Esophagus (tissue), 2 donors: Measurements from ENCODE around the gene TMEM259. TPM values are rescaled to one million over a fixed set of nuclear protein-coding genes. Genes with fewer than 3 reads are reported as not detected.

Experiments
- H3K27ac ChIP-seq, 2 donors: one replicate each; pipeline ENCODE4 v1.5.1; 2013; ENCODE audit warnings: low read depth in 2 of 2, mild to moderate bottlenecking in 2 of 2, inconsistent platforms in 1 of 2, low read length in 1 of 2, moderate library complexity in 1 of 2
- H3K27me3 ChIP-seq, 2 donors: one replicate each; pipeline ENCODE4 v1.6.1; 2013; ENCODE audit warnings: low read length in 2 of 2, control low read depth in 1 of 2, mild to moderate bottlenecking in 1 of 2; ENCODE audit not compliant: insufficient read depth in 2 of 2, control insufficient read depth in 1 of 2
- H3K36me3 ChIP-seq, 2 donors: one replicate each; pipeline ENCODE4 v1.6.1; 2013; ENCODE audit warnings: low read length in 1 of 2; ENCODE audit not compliant: control insufficient read depth in 2 of 2, insufficient read depth in 2 of 2
- H3K4me1 ChIP-seq, 2 donors: one replicate each; pipeline ENCODE4 v1.6.1; 2013; ENCODE audit warnings: low read length in 1 of 2; ENCODE audit not compliant: control insufficient read depth in 2 of 2, insufficient read depth in 2 of 2
- H3K4me3 ChIP-seq, 2 donors: one replicate each; pipeline ENCODE4 v1.5.1; 2013; ENCODE audit warnings: low read length in 2 of 2, mild to moderate bottlenecking in 2 of 2, low read depth in 1 of 2, moderate library complexity in 1 of 2
- H3K9me3 ChIP-seq, 2 donors: one replicate each; pipeline ENCODE4 v1.6.1; 2013; ENCODE audit warnings: mild to moderate bottlenecking in 2 of 2, low read depth in 1 of 2, low read length in 1 of 2, moderate library complexity in 1 of 2; ENCODE audit not compliant: control insufficient read depth in 2 of 2, insufficient read depth in 1 of 2
- WGBS, 2 donors: extraction: QIAGEN DNeasy Blood & Tissue Kit; methylation state at CpG; one replicate each; pipeline ENCODE4 v1.1.7; 2013; 5-methylcytosine and 5-hydroxymethylcytosine counted together
- polyA plus RNA-seq, 2 donors: library from polyadenylated mRNA; stranded (reverse); fragments of 200-250 nt; gene quantifications; one replicate each; pipeline ENCODE4 v1.2.3, GENCODE V29; 2013
- donor health status: healthy with polysubstance abuse.
- donor health status: Bipolar disorder and iron deficiency.

The TMEM259 gene
- polyA plus RNA-seq, 2 donors = 142 to 238 TPM

DNA sequence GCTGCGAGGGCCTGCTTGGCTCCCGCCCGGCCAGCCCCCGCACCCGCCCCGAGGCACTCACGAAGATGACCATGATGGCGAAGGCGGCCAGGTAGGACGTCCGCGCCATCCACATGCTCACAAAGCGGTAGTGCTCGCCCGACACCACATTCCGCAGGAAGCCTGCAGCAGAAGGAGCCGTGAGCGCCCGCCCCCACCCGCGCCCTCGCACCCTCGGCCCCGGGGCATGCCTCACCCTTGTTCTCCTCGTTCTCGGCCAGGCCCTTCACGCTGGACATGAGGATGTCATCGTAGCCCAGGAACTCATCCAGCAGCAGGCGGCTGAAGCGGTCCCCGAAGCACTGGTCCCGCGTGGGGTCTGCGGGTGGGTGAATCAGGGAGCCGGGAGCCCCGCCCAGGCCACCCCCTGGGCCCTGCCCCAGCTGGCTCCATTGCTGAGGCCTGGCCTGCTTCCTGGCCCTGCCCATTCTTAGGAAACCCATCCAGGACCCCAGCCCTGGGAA is 9.0 kb downstream of the TMEM259 start:
- peaks cover 4 to 57% of the 10 kb centered on the region in 2 donors for H3K36me3 ChIP-seq
- no peaks in the 10 kb centered on the region for H3K9me3 ChIP-seq
- no peaks in the 10 kb centered on the region for H3K27me3 ChIP-seq
- whole genome bisulfite sequencing, 2 donors = 90 to 91% methylated on average over 28 to 36 of the region's 36 CpGs
- no peak overlapping the region for H3K27ac ChIP-seq
- peaks cover 15 to 17% of the 10 kb centered on the region in 2 donors for H3K4me1 ChIP-seq
- H3K4me3 ChIP-seq = no peak overlapping the region

DNA sequence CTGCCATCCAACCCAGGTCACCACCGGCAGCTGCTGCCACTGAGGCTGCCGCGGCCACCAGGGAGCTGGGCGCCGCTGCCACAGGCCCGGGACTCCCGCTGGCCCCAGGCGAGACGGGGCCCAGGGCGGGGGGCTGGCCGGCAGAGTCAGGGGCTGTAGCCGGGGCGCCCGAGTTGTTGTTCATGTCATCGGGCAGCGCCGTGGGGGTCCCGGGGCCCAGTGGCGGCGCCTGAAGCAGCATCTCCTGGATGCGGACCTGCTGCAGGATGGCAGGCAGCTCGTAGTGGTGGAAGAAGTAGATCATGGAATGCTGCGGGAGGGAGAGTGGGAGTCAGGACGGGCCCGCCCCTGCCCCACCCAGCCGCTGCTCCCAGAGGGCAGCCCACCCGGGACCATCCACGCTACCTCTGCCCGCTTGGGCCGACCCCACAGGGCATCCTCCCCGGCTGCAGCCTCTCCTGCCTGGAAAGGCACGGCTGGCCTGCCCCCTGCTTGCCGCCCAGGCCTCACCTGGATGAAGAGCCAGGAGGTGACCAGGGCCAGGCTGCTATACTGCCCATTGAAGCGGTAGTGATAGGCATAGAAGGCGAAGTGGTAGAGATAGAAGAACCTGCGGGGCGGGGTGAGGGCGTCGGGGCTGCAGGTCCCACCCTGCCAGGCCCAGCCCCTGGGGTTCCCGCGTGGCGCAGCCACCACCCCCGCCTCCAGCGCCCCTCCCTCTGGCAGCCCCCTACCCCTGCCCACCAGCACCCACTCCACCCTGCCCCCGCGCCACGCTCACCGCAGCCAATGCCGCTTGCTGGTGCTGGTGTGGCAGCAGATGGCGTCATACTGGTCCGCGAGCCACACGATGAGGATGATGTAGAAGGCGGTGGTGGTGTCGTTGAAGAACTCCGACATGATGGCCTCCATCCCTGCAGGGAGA is 10.1 kb downstream of the TMEM259 start:
- H3K27ac ChIP-seq = no peak overlapping the region
- WGBS, 2 donors = 91 to 94% methylated on average over 50 to 56 of the region's 56 CpGs

GRCh38 chr19:1009981-1010538 is 10.9 kb downstream of the TMEM259 start:
- Histone ChIP-seq H3K27ac (no peak overlapping the region), H3K36me3 (peaks cover 4 to 53% of the 10 kb centered on the region in 2 donors), H3K4me3 (no peak overlapping the region), H3K9me3 (no peaks in the 10 kb centered on the region), H3K27me3 (no peaks in the 10 kb centered on the region), H3K4me1 (peaks cover 2% of the 10 kb centered on the region in 2 donors)
- 84 to 85% methylated on average over 24 to 29 of the region's 29 CpGs for WGBS, 2 donors

More for the DNA sequence above, 10.1 kb downstream of the TMEM259 start:
- no peaks in the 10 kb centered on the region for H3K27me3 ChIP-seq
- peaks cover 8 to 9% of the 10 kb centered on the region in 2 donors for H3K4me1 ChIP-seq
- H3K9me3 ChIP-seq = no peaks in the 10 kb centered on the region
- H3K36me3 ChIP-seq = peaks cover 4 to 53% of the 10 kb centered on the region in 2 donors
- H3K4me3 ChIP-seq = no peak overlapping the region

GRCh38 chr19:1009041-1009980 is 11.6 kb downstream of the TMEM259 start:
- Histone ChIP-seq H3K27me3 (no peaks in the 10 kb centered on the region), H3K4me1 (peaks cover 0 to 2% of the 10 kb centered on the region in 2 donors), H3K4me3 (no peak overlapping the region), H3K27ac (peak overlapping the region; percentile 9 to 48), H3K9me3 (no peaks in the 10 kb centered on the region), H3K36me3 (peaks cover 4 to 51% of the 10 kb centered on the region in 2 donors)
- 78 to 85% methylated on average over 82 to 92 of the region's 92 CpGs for whole genome bisulfite sequencing, 2 donors

DNA sequence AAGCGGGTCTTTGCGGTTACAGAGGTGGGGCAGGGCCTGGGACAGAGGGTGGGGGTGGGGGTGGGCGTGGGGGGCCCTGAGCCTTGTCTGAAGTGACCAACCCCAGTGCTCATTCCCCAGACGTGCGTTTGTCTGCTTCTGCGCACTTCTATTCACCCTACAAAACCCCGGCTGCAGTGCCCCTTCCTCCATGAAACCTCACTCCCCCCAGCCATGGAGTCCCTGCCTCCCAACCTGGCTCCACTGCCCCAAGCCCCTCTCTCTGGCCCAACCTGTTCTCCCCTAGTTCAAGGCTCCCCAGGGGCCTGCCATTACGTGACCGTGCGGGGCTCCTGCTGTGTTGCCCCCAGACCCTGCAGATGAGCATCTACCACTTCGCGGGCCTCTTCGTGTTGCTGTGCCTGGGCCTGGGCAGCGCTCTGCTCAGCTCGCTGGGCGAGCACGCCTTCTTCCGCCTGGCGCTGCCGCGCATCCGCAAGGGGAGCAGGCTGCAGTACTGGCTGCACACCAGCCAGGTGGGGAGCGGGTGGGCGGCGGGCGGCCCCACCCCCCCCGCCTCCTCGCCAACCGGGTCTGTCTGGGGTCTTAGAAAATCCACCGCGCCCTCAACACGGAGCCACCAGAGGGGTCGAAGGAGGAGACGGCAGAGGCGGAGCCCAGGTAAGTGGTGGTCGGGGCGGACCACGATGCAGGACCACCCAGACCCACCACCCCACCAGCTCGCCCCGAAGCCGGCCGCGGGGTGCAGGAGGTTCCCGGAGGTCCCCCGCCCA is 12.5 kb downstream of the TMEM259 start:
- H3K36me3 ChIP-seq = peaks cover 4 to 44% of the 10 kb centered on the region in 2 donors

DNA sequence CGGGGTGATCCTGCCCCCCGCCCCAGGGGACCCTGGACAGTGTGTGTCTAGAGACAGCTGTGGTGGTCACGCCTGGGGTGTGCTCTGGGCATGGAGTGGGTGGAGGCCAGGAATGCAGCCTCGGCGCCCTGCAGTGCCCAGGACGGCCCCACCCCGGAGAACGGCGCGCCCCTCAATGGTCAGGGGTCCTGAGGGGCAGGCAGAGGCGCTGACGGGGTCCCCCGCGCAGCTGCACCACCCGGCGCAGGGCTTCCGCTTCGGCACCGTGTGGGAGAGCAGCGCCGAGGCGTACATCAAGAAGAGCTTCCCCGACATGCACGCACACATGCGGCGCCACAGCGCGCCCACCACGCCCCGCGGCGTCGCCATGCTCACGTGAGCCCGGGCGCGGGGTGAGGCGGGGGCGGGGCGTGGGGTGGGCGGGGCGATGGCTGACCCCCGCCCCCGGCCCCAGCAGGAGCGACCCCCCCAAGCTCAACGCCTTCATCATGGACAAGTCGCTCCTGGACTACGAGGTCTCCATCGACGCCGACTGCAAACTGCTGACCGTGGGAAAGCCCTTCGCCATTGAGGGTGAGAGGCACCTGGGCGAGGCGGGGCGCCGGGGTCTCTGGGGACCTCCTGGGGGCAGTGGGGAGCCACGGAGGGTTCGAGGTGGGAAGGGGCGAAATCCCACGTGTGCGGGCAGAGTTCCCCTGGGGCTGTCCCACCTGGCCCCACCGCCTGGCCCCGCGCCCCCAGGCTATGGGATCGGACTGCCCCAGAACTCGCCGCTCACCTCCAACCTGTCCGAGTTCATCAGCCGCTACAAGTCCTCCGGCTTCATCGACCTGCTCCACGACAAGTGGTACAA is 13.3 kb downstream of the TMEM259 start:
- Histone ChIP-seq H3K4me1 (peaks cover 0 to 2% of the 10 kb centered on the region in 2 donors), H3K4me3 (no peak overlapping the region), H3K36me3 (peaks cover 4 to 37% of the 10 kb centered on the region in 2 donors), H3K27ac (no peak overlapping the region), H3K27me3 (no peaks in the 10 kb centered on the region), H3K9me3 (no peaks in the 10 kb centered on the region)
- WGBS, 2 donors = 88 to 90% methylated on average over 68 to 73 of the region's 73 CpGs

More for the DNA sequence above, 12.5 kb downstream of the TMEM259 start:
- Histone ChIP-seq H3K27me3 (no peaks in the 10 kb centered on the region), H3K9me3 (no peaks in the 10 kb centered on the region), H3K4me3 (no peak overlapping the region), H3K4me1 (peaks cover 0 to 2% of the 10 kb centered on the region in 2 donors), H3K27ac (peak overlapping the region in 1 of 2 donors; percentile 9)
- WGBS, 2 donors = 92 to 93% methylated on average over 45 of the region's 45 CpGs

- Histone ChIP-seq H3K27ac (no peak overlapping the region), H3K9me3 (no peaks in the 10 kb centered on the region), H3K4me3 (no peak overlapping the region), H3K27me3 (no peaks in the 10 kb centered on the region), H3K4me1 (peaks cover 0 to 2% of the 10 kb centered on the region in 2 donors), H3K36me3 (peaks cover 4 to 29% of the 10 kb centered on the region in 2 donors)
- WGBS, 2 donors = 68 to 72% methylated on average over 27 of the region's 27 CpGs
These were observed 14.1 kb downstream of the TMEM259 start for GRCh38 chr19:1006711-1007398.
